ENCODE results near the gene RFLNA. TPM values are rescaled to one million over a fixed set of nuclear protein-coding genes. Genes with fewer than 3 reads are reported as not detected.
A peak's percentile ranks its signal among the peaks of the same experiment; 100 is the strongest.

Gene RFLNA
- total RNA-seq, 1 donor from 2014 or later, result 0.50 TPM

DNA sequence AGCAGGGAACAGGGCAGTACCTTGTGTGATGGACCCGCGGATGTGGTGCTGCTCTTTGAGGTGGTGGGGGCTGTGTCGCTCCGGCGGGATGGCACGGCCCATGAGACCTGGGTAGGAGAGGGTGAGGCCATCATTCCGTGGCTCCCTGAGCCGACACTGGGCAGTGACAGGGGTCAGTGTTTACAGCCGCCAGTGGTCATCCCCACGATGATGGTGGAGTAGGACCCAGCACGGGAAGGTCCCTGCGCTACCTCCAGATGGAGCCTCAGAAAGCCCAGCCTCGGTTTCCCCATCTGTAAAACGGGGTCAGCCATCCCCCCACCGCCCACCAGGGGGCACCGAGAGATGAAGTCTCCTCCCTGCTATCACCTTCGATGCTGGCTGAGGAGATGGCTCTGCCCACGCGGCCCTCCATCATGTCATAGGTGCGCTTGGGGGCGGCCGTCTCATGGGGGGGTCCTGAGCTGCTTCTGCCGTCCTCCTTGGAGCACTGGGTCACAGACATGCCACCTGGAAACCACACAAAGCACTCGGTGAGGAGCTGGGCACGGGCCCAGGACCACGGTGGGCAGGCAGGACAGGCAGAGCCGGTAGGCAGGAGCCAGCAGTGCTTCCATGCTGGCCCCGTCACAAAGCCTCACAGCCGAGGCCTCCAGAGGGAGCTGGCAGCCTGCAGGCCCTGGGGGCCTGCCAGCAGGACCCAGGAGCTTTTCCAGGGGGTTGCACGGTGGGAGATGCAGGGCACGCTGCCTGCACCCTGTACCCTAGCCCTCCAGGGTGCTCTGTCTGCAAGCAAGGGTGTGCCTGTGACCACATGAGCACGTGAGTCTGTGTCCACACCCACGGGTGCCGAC is 53.1 kb downstream of the RFLNA start:
- peaks cover 10% of the 10 kb centered on the region for H3K4me1 ChIP-seq
- no peak overlapping the region for H3K27ac ChIP-seq
- H3K4me3 ChIP-seq, result no peak overlapping the region
- no peaks in the 10 kb centered on the region for H3K9me3 ChIP-seq
- H3K27me3 ChIP-seq (ENCODE audit: low read depth), result no peaks in the 10 kb centered on the region
- intact Hi-C loops (cut with DNase I), result no loop called here
- peaks cover 100% of the 10 kb centered on the region for H3K36me3 ChIP-seq
- TF ChIP-seq, protein P1, sequence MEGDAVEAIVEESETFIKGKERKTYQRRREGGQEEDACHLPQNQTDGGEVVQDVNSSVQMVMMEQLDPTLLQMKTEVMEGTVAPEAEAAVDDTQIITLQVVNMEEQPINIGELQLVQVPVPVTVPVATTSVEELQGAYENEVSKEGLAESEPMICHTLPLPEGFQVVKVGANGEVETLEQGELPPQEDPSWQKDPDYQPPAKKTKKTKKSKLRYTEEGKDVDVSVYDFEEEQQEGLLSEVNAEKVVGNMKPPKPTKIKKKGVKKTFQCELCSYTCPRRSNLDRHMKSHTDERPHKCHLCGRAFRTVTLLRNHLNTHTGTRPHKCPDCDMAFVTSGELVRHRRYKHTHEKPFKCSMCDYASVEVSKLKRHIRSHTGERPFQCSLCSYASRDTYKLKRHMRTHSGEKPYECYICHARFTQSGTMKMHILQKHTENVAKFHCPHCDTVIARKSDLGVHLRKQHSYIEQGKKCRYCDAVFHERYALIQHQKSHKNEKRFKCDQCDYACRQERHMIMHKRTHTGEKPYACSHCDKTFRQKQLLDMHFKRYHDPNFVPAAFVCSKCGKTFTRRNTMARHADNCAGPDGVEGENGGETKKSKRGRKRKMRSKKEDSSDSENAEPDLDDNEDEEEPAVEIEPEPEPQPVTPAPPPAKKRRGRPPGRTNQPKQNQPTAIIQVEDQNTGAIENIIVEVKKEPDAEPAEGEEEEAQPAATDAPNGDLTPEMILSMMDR (IDR thresholded peaks at IDR 0.05), result peak; percentile 54
- ATAC-seq (peak in 1 of 2 donors; percentile 1), DNase-seq (no peak)

DNA sequence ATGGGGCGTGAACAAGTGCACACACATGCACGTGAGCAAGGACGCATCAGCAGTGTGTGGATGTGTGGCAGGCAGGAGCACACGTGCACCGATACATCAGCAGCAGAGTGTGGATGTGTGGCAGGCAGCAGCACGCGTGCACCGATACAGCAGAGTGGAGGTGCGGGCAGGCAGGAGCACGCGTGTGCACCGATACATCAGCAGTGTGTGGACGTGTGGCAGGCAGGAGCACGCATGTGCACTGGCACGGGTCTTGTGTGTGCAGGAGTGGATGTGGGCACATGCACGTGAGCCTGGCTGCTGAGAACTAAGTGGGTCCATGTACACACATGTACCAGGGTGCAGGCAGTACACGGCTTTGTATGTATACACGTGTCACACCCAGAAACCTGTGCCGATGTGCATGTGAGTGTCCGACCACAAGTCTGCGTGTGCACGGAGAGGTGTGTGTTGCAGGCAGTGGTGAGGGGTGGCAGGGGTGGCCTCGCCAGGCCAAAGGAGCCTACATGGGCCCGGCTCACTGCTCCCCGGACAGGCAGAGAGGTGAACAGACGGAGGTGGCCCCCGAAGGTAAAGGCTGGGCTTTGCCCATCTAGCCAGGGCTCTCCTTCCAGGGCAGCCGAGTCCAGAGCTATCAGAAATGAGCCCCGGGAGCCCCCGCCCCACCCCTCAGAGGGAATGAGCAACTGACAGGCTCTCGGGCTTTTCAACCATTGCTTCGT is 53.9 kb downstream of the RFLNA start:
- Histone ChIP-seq H3K27me3 (ENCODE audit: low read depth) (no peaks in the 10 kb centered on the region), H3K4me1 (peaks cover 15% of the 10 kb centered on the region), H3K4me3 (no peak overlapping the region), H3K36me3 (peaks cover 100% of the 10 kb centered on the region), H3K27ac (no peak overlapping the region), H3K9me3 (no peaks in the 10 kb centered on the region)
- DNase-seq (no peak), ATAC-seq (peak in 1 of 2 donors; percentile 2)
- intact Hi-C loops (cut with DNase I), result no loop called here
- TF ChIP-seq, protein P1 (IDR thresholded peaks at IDR 0.05), result no peak

DNA sequence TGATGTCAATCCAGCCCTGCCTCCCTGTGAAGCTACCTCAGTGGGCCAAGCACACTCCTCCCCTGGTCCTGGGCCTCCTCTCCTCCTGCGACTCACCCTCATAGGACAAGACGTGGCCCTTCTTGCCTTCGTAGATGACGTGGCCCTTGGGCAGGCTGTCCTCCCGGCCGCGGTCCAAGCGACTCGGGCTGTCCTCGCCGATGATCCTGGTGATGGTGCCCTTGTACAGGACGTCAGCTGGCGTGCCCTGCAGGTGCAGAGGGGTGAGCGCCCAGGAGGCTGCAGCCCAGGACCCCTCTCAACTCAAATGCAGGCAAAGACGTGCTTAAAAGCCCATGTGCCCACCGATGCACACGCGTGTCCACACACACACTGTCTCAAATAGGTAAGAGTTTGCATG is 55.6 kb downstream of the RFLNA start:
- intact Hi-C loops (cut with DNase I), result no loop called here
- Histone ChIP-seq H3K9me3 (no peaks in the 10 kb centered on the region), H3K27ac (no peak overlapping the region), H3K4me3 (no peak overlapping the region), H3K36me3 (peaks cover 100% of the 10 kb centered on the region), H3K4me1 (peaks cover 15% of the 10 kb centered on the region), H3K27me3 (ENCODE audit: low read depth) (no peaks in the 10 kb centered on the region)
- no peak for DNase-seq
- TF ChIP-seq, protein P1 (IDR thresholded peaks at IDR 0.05), result no peak
- ATAC-seq, result no peak

DNA sequence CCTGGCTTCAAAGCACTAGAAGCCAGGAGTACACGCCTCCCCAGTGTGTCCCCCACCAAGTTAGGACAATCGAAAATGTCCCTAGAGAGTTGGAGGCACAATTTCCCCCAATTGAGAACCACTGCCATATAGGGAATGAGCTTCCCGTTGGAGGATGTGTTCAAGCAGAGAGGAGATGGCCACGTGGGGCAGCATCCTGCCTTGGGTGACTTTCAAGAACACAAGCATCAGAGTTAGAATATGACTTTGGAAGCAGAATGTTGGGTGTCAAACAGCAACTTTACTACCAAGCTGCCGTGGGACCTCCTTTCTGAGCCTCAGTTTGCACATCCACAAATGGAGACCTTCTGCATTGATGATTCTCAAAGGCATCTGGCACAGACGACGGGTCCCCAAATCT is 56.5 kb downstream of the RFLNA start:
- no peak overlapping the region for H3K27ac ChIP-seq
- ATAC-seq (no peak), DNase-seq (no peak)
- peaks cover 15% of the 10 kb centered on the region for H3K4me1 ChIP-seq
- H3K4me3 ChIP-seq, result no peak overlapping the region
- H3K9me3 ChIP-seq, result no peaks in the 10 kb centered on the region
- no peaks in the 10 kb centered on the region for H3K27me3 ChIP-seq (ENCODE audit: low read depth)
- intact Hi-C loops (cut with DNase I), result no loop called here
- H3K36me3 ChIP-seq, result peaks cover 100% of the 10 kb centered on the region
- TF ChIP-seq, protein P1 (IDR thresholded peaks at IDR 0.05), result no peak

DNA sequence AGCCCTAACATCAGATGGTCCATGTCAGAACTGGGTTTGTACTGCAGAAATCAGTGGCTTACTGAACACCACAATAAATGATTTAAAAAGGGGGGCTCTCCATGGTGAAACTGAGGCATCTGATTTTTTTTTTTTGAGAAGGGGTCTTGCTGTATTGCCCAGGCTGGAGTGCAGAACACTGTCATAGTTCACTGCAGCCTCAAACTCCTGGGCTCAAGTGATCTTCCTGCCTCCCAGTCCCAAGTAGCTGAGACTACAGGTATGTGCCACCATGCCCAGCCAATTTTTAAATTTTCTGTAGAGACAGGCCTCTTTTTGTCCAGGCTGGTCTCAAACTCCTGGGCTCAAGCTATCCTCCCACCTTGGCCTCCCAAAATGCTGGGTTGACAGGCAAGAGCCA is 57.4 kb downstream of the RFLNA start:
- Histone ChIP-seq H3K9me3 (no peaks in the 10 kb centered on the region), H3K27ac (no peak overlapping the region)

More for the DNA sequence above, 57.4 kb downstream of the RFLNA start:
- TF ChIP-seq, protein P1 (IDR thresholded peaks at IDR 0.05), result no peak
- DNase-seq (no peak), ATAC-seq (no peak)
- Histone ChIP-seq H3K36me3 (peaks cover 100% of the 10 kb centered on the region), H3K27me3 (ENCODE audit: low read depth) (no peaks in the 10 kb centered on the region), H3K4me1 (peaks cover 15% of the 10 kb centered on the region), H3K4me3 (no peak overlapping the region)
- intact Hi-C loops (cut with DNase I), result no loop called here

Measured in lower lobe of right lung (tissue), 2 donors.